GM18519 (cell line): ENCODE results near the gene KLK14.

Source experiments
- ATAC-seq: cut with Tn5 transposase; IDR thresholded peaks from one replicate; pipeline ENCODE4 v1.9.1; 2021; ENCODE audit warnings: mild to moderate bottlenecking, moderate library complexity; ENCODE audit not compliant: unreplicated experiment, low FRiP score

The KLK14 gene, protein sequence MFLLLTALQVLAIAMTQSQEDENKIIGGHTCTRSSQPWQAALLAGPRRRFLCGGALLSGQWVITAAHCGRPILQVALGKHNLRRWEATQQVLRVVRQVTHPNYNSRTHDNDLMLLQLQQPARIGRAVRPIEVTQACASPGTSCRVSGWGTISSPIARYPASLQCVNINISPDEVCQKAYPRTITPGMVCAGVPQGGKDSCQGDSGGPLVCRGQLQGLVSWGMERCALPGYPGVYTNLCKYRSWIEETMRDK

DNA sequence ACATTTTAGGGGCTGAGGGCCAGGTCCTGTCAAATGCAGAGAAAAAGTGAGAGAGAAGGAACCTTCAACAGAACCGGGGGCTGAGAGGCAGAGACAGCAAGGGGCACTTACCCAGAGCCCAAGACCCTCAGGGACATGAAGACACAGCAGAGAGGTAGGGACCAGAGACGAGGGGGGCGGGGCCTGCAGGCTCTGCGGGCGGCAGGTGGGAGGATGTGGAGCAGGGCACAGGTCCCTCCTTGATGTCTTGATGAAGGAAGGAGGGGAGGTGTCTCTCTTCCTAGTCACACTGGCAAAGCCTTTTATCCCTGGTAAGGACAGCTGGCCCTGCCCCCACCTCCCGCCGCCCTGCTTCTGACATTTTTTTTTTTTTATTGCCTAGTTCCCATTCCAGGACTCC lies at the start of gene KLK14:
KLK14 (minus strand) TSS at position 277 of the 400 bp plus-strand sequence; CDS start at position 4, 273 bp downstream.
- no peak for ATAC-seq

DNA sequence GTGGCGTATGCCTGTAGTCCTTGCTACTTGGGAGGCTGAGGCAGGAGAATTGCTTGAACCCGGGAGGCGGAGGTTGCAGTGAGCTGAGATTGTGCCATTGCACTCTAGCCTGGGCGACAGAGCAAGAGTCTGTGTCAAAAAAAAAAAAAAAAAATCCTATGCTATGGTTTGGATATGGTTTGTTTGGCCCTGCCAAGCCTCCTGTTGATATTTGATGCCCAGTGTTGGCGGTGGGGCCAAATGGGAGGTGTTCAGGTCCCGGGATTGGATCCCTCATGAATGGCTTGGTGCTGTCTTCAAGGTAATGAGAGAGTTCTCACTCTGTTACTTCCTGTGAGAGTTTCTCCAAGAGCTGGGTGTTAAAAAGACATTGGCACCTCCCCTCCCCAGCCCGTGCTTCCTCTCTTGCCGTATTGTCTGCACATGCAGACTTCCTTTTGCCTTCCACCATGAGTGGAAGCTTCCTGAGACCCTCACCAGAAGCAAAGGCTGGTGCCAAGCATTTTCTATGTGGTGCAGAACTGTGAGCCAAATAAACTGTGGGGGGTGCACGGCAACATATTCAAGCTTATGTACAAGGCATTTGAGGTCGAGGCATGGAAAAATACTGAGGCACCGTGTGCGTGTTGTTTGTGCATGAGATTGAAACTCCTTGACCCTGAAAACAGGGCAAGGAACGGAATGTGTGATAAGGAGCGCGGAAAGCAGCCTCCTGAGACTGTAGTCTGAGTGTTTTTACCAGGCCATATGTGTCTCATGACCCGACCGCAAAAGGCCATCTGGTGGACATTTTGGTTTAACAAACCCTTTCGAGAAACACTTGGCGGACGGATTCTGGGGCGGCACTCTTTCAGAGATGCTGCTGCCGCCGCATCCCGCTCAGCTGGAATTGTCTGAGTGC lies 49.3 kb upstream of the KLK14 start:
- no peak for ATAC-seq

DNA sequence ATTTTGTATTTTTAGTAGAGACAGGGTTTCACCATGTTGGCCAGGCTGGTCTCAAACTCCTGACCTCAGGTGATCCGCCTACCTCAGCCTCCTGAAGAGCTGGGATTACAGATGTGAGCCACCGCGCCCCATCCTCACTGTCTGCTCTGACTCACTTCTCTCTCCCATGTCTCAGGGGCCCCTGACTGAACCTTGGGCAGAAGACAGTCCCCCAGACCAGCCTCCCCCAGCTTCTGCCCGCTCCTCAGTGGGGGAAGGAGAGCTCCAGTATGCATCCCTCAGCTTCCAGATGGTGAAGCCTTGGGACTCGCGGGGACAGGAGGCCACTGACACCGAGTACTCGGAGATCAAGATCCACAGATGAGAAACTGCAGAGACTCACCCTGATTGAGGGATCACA lies 47.0 kb upstream of the KLK14 start:
- no peak for ATAC-seq

DNA sequence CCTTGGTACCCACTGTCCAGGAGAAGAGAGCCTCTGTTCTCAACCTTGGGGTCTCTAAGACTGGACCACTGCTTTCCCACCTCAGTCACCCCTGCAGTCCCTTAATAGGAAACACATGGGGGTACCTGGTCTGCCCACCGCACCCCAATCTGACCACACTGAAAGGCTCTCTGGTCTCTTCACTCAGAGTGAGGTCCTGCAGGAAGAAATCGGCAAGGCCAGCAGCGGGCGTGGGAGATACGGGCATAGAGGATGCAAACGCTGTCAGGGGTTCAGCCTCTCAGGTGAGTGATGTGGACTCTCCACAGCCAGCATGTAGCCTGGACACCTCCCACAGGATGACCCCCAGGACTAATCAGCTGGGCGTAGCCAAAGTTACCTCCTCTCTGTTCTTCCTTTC lies 45.5 kb upstream of the KLK14 start:
- no peak for ATAC-seq

DNA sequence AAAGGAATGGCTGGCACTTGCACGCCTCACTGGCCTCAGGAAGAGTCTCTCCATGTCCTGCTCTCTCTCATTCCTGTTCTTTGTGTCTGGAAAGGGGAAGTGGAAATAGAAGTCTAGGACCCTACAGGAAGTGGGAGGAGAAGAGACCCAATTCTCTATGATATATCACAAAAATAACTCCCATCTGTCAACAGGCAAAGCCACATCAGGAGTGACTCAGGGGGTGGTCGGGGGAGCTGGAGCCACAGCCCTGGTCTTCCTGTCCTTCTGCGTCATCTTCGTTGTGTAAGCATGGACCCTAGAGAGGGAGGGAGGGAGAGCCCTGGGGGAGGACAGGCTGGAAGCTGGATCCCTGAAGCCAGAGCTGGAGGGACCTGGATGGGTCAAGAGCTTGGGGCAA lies 45.1 kb upstream of the KLK14 start:
- no peak for ATAC-seq

DNA sequence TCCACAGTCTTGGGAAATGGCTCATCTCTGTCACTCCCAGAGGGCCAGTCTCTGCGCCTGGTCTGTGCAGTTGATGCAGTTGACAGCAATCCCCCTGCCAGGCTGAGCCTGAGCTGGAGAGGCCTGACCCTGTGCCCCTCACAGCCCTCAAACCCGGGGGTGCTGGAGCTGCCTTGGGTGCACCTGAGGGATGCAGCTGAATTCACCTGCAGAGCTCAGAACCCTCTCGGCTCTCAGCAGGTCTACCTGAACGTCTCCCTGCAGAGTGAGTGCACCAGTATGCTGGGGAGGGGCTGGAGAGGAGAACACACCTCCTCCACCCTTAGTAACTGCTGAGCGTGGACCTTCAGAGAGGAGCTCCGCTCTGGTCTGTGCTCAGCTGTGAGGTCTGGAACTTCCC lies 44.3 kb upstream of the KLK14 start:
- no peak for ATAC-seq

DNA sequence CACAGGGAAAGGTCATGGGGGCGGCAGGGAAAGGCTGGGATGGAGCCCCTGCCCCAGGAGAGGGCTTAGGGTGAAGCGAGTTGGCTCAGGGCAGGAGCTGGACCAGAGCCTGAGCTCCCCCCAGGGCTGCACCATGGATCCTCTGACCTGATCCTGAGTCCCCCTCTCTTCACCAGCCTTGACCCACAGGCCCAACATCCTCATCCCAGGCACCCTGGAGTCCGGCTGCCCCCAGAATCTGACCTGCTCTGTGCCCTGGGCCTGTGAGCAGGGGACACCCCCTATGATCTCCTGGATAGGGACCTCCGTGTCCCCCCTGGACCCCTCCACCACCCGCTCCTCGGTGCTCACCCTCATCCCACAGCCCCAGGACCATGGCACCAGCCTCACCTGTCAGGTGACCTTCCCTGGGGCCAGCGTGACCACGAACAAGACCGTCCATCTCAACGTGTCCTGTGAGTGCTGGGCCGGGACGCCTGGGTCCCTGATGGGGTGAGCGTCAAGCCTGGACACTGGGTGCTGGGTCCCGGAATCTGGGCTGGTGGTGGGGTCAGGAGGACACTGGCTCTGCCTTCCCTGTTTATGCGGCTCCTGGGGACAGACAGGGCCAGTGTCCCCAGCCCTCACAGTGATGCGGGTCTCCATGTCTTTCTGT lies 42.9 kb upstream of the KLK14 start:
- no peak for ATAC-seq

DNA sequence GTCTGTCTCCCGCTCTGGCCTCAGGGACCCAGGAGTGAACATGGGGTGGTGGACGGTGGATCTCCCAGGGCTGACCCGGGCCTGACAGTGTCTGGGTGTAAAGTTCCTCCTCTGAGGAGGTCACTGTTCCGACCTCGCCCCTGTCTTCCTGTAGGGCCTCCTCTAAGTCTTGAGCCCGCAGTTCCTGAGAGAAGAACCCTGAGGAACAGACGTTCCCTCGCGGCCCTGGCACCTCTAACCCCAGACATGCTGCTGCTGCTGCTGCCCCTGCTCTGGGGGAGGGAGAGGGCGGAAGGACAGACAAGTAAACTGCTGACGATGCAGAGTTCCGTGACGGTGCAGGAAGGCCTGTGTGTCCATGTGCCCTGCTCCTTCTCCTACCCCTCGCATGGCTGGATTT lies 42.0 kb upstream of the KLK14 start, which contains the start of gene SIGLEC9:
SIGLEC9 (plus strand) TSS at position 178 of the 400 bp plus-strand sequence; CDS start at position 247, 69 bp downstream.
- ATAC-seq, result no peak

DNA sequence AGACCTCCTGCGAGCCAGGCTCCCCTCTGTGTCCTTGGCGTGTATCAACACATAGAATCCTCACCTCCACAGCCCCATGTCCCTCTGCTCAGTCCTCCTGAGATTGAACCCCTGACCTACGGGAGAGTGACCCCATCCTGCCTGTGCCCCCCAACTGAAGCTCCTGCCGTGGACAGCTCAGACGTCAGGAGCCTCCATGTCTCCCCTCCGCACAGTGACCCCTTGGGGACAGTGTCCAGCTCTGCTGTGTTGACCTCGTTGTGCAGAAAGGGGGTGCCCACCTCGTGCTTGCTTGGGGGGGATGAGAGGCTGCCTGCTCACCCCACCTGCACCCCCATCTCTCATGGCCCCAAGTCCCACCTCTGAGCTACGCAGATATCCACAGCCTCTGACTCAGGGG lies 41.5 kb upstream of the KLK14 start:
- ATAC-seq, result no peak

DNA sequence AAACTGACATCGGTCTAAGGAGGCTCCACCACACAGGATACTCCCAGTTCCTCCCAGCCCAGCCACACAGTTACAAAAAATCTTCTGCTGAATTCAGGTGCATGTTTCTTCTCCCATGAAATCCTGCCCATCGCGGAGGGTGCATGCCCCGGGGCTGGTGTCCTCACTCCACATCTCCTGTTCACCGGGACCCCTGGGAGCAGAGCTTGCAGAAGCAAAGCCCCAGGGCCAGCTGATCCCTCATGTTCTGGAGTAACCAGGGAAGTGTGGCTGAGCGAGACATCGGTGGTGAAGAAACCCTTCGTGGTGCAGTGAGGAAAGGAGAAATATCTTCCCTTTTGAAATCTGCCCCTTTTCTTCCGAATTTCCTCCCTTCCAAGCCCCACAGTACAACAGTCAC lies 41.1 kb upstream of the KLK14 start:
- no peak for ATAC-seq

DNA sequence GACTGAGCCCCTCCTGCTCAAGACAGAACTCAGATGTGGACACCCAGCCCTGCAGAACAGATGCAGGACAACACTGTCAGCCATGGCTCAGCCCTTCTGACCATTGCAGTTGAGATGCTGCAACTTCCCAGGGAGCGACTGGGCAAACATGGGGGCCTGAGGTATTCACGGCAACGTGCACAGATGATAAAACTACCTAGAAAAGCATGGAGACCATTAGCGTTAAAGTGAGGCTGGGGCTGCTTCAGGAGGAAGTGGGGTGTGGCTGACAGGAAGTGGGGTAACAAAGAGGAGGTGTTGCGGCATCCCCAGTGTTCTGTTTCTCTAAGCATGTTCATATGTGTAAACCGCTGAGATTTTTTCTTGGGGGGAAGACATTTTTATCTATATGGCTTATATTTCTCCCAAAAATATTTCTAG lies 40.7 kb upstream of the KLK14 start:
- ATAC-seq, result no peak

DNA sequence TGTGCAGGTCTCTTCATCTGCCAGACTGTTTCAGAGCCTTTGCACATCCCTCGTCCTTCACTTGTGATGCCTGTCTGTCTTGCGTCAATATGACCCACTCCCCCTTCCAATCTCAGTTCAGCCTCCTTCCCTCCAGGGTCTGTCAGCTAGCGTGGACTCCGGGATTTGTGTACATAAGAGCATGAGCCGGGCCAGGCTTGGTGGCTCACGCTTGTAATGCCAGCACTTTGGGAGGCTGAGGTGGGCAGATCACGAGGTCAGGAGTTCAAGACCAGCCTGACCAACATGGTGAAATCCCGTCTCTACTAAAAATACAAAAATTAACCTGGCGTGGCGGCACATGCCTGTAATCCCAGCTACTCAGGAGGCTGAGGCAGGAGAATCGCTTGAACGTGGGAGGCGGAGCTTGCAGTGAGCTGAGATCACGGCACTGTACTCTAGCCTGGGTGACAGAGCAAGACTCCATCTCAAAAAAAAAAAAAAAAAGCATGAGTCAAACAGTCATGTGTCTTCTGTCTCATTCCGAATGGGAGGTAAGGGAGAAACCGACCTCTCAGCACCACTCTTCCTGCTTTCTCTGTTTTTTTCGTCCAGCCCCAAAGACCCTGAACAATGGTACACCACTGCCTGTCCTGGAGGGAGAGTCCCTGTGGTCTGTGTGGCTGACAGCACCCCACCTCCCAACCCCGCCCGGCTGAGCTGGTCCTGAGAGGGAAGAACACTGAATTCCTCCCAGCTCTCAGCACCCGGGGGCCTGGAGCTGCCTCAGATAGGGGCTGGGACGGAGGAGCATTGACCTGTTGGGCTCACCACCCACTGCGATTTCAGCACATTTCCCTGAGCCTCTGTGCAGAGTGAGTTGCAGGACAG lies 39.7 kb upstream of the KLK14 start:
- no peak for ATAC-seq

DNA sequence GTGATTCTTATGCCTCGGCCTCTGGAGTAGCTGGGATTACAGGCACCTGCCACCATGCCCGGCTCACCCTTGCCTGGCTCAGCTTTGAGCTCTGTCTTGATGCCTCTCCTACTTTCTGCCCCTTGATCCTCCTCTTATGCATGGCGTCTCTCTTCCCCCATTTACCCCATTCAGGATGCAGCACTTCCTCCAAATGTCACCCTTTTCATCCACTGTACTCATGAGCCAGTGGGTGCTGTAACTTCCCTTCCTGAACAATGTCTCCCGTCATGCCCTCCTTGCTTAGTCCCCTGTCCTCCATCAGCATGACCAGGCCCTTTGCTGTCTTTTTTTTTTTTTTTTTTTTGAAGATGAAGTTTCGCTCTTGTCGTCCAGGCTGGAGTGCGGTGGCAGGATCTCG lies 38.6 kb upstream of the KLK14 start:
- no peak for ATAC-seq

DNA sequence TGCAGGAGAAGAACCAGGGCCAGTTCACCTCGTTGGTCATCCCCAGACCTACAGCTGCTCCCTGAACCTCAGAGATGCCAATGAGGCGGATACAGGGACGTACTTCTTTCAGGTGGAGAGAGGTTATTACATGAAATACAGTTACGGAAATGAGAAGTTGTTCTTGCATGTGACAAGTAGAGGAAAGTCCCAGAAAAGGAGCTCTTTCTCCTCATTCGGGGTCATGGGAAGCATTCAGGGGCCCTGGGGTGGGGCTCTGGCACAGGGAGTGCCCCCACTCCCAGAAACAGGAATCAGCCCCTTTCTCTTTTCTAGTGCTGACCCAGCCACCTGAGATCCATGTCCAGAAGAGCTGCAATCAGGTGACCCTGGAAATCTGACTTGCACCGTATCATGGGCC lies 37.5 kb upstream of the KLK14 start:
- ATAC-seq, result no peak

DNA sequence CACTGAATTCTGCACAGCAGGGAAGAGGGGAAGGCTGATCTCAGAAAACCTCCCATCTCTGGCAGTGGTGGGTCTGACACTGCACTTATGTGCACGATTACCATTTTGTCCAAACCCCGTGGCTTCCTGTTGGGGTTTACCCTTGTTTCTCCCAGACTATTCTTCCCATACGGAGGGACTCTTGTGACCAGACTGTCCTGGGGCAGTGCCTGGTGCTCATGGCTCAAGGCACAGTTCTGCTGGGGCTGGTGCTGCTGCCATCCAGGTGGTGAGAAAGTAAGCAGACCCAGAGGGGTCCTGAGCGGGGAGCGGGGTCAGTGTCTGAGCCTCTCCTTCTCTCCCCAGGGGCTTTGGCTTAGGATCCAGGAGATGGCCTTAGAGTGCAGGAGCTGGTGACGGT lies 36.9 kb upstream of the KLK14 start:
- ATAC-seq, result no peak

DNA sequence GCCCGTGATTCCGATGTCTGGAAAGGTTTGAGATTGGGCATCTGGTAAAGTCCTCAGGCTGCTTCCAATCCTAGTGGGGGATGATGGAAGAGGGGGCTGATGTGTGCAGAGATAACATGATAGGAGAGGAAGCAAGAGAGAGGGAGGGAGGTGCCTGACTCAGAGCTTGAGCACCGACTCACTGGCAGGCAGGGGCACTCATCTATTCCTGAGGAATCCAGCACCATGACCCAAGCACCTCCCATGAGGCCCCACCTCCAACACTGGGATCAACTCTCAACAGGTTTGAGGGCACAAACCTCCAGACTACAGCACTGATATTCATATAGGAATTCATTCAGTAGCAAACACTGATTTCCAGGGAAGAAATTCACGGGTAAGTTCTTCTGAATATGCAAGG lies 36.4 kb upstream of the KLK14 start:
- ATAC-seq, result no peak

DNA sequence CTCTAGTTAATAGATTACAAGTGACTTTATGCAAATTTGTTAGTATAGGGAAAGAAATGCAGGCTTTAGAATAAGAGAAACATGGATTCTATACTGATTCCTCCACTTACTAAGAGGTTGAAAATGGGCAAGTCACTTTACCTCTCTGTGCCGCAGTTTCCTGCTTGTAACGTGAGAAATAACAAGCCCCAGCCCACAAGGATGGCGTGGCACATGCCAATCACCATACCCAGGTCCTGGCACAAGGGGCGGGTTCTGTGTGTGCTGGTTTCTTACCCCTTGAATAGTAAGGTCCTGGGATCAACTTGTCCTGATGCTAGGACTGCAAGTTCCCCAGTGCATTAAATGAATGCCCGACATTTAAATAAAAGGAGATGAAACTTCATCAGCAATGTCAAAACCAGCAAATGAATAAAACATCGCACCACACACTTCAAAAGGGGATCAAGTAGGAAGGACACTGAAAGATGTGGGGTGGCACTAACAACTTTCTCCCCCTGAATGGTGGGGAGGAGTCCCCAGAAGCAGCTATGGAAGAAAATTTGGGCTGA lies 34.1 kb upstream of the KLK14 start:
- no peak for ATAC-seq

DNA sequence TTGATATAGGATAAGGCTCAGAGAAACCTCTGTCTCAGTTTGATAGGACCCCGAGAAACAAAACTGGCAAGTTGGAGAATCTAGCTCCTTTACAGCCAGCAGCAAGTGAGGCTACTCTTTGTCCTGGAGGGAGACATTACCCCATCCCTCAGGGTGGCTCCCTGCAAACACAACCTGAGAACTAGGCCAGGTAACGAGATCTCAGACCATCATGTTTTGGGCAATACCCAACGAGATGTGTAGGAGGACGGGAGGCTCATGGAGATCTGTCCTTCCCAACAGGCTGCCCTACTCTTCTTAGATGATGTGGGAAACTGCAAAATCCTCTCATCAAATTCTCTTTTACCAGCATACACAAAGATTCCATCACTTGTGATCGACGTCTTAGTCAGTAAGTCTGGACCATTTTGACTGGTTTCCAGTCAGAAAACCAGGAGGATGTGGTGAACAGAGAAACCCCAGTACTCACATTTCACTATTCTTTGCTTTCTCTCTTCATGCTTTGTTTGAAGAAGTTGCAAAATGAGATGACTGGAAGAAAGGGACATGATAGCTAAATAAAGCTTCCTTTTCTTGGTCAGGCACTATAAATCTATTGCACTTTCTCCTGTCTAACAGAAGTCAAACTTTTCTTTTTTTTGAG lies 31.5 kb upstream of the KLK14 start:
- no peak for ATAC-seq

DNA sequence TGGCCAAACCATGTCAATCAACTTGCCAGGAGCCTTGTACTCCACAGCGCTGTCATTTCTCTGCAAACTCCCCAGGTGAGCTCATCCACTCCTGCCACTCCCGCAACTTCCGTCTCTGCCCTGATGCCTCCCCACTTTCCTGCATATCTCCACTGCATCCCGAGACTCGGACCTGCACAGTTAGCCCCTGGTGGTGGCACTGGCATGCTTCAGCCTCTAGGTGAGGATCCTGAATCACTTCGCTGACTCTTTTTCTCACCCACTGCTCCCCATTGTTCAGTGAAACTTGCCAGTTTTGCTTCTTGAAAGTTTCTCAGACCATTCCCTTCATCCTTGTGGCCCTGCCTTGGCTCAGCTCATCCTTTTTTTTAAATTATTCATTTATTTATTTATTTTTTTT lies 28.9 kb upstream of the KLK14 start:
- no peak for ATAC-seq

DNA sequence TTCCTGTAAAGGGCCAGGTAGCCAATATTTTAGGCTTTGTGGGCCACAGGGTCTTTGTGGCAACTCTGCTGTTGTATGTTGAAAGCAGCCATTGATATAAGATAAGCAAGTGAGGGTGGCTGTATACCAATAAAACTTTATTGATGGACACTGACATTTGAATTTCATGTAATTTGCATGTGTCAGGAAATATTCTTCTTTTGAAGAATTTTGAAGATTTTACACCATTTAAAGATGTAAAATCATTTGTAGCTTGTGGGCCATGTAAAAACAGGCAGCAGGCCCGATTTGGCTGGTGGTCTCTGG lies 27.9 kb upstream of the KLK14 start:
- no peak for ATAC-seq
